Testis (tissue), 2 donors: ENCODE data around the gene EVC.

Experiments
- CTCF ChIP-seq, 3 experiments: fragments of 450-650 bp in 2 of 3; fragments of 200-600 bp in 1 of 3; sonication (generic) in 1 of 3; IDR thresholded peaks; one replicate each; pipeline ENCODE4 v1.5.1; 2016 to 2019; ENCODE audit warnings: antibody characterized with exemption in 3 of 3, mild to moderate bottlenecking in 2 of 3, moderate library complexity in 1 of 3
- POLR2A ChIP-seq: fragments of 450-650 bp; IDR thresholded peaks from one replicate; pipeline ENCODE4 v1.6.1; 2017; ENCODE audit warnings: antibody characterized with exemption, mild to moderate bottlenecking, moderate library complexity

GRCh38 chr4:5689065-5689464 is 21.9 kb upstream of the EVC start:
- no peak for TF ChIP-seq POLR2A
- TF ChIP-seq CTCF (IDR thresholded peaks at IDR 0.05), result no peak
